GM04503 (cell line): Measurements from ENCODE around the gene REXO1.
A peak's percentile ranks its signal among the peaks of the same experiment; 100 is the strongest.
"Not testable (repeated sequence)": the region's sequence is repeated elsewhere in the genome, so short reads cannot be mapped to it uniquely, and the experiment has no call there.

Source experiments
- DNase-seq: peaks from one replicate; pipeline ENCODE4 v3.0.0-alpha.2; 2012; ENCODE audit warnings: low read depth

The REXO1 gene

GRCh38 chr19:1813192-1814182 lies 34.8 kb downstream of the REXO1 start:
- DNase-seq = no peak

GRCh38 chr19:1812426-1813191 lies 35.7 kb downstream of the REXO1 start:
- peak; percentile 55 for DNase-seq

GRCh38 chr19:1811942-1812425 lies 36.3 kb downstream of the REXO1 start, which contains the start of gene ATP8B3:
ATP8B3 (minus strand) TSS chr19:1812276; CDS start chr19:1811736, 540 bp downstream.
- no peak for DNase-seq

GRCh38 chr19:1811472-1811894 lies 36.8 kb downstream of the REXO1 start:
- DNase-seq = peak; percentile 8

DNA sequence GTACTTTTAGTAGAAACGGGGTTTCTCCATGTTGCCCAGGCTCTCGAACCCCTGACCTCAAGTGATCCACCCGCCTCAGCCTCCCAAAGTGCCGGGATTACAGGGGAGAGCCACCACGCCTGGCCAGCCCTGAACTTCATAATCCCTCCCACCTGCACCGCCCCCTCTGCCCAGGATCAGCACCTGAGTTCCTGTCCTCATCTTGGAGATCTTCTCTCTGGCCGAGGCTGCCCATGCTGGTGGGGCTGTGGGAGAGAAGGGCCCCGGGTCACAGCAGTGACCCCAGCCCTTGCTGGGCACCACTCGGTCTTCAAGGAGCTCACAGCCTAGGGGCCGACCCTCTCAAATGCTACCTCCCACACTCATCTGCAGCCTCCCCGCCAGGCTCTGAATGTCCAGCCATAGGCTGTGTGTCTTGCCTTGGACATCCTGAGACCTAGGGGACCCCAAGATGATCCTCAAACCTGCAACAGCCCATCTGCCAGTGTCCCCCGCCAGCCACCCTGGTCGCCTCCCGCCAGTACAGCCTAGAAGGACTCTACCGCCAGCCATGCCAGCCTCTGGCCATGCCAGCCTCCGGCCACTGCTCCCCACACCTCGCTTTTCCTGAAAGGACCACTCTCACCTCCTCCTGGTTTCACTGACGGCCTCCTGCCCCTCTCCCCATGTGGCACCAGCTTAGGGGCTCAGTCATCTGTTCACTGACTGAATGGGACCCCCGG lies 37.7 kb downstream of the REXO1 start:
- DNase-seq = no peak

GRCh38 chr19:1809678-1810077 lies 38.6 kb downstream of the REXO1 start:
- DNase-seq = no peak

GRCh38 chr19:1808395-1808731 lies 39.9 kb downstream of the REXO1 start:
- DNase-seq = no peak

GRCh38 chr19:1807695-1808394 lies 40.4 kb downstream of the REXO1 start:
- DNase-seq = no peak

- no peak for DNase-seq
These were observed 41.1 kb downstream of the REXO1 start for GRCh38 chr19:1807030-1807694.

GRCh38 chr19:1806184-1807029 lies 41.9 kb downstream of the REXO1 start:
- DNase-seq = no peak

GRCh38 chr19:1805401-1806183 lies 42.7 kb downstream of the REXO1 start:
- no peak for DNase-seq

DNA sequence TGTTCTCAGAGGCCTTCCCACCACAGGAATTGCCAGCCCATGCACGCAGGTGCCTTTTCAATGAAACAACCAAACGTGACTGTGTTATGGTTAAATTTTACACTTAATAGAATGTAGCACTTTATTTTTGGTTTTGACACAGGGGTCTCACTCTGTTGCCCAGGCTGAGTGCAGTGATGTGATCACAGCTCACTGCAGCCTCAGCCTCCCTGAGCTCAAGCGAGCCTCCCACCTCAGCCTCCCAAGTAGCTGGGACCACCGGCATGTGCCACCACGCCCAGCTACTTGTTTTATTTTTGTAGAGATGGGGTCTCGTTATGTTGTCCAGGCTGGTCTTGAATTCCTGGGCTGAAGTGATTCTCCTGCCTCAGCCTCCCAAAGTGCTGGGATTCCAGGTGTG lies 43.4 kb downstream of the REXO1 start:
- no peak for DNase-seq

DNA sequence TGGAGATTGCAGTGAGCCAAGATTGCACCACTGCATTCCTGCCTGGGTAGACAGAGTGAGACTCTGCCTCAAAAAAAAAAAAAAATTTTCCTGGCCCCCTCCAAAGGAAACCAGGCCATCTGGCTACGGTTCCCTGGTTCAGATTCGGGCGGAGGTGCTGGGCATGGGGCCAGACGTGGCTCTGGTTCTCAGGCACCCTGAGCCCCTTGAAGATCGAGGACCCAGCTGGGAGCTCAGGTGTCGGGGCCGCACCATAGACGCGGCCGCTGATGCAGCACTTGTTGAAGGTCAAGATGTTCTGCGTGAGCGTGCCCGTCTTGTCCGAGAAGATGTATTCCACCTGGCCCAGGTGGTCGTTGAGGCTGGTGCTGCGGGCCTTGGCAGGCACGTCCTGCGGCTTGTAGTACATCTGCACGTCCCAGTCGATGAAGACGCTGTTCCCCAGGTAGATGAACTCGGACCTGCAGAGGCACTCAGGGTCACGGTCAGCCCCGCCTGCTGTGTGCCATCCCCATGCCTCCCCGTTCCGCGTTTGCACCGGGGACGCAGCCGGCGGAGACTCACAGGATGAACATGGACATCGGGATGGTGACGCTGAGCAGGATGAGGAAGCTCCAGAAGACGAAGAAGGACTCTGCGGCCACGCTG lies 48.5 kb downstream of the REXO1 start:
- no peak for DNase-seq

GRCh38 chr19:1797313-1797712 lies 51.0 kb downstream of the REXO1 start:
- DNase-seq = not testable (repeated sequence)

DNA sequence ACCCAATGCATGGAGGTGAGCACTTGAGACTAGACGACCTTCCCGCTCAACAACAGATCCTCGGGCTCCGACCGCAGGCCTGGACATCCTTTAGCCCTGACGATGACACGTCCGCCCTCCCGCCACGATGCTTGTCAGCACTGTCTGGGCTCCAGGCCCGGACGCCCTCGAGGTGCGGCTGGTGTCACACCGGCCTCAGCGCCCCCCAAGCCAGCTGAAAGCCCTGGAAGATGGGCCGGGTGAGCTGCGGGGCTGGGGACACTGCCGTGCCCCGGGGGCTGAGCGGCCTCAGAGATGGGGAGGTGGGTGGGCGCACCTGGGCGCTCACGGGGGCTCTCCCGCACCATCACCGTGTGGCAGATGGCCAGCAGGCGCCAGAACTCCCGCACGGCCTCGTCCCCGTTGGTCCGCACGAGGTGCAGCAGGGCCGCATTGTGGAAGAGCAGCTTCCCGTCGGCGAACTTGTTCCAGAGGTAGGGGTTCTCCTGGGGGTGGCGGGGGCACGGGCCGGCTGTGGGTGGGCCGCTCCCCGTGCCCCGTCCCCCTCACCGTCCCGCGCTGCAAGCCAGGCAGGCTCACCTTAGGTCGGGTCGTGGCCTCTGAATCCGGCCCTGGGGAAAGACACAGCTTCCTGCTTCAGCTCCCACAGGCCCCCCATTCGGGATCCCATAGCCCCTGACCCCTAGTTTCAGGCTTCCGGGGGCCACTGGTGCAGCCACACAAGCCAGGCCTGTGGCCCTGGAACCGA lies 51.7 kb downstream of the REXO1 start:
- DNase-seq = no peak

DNA sequence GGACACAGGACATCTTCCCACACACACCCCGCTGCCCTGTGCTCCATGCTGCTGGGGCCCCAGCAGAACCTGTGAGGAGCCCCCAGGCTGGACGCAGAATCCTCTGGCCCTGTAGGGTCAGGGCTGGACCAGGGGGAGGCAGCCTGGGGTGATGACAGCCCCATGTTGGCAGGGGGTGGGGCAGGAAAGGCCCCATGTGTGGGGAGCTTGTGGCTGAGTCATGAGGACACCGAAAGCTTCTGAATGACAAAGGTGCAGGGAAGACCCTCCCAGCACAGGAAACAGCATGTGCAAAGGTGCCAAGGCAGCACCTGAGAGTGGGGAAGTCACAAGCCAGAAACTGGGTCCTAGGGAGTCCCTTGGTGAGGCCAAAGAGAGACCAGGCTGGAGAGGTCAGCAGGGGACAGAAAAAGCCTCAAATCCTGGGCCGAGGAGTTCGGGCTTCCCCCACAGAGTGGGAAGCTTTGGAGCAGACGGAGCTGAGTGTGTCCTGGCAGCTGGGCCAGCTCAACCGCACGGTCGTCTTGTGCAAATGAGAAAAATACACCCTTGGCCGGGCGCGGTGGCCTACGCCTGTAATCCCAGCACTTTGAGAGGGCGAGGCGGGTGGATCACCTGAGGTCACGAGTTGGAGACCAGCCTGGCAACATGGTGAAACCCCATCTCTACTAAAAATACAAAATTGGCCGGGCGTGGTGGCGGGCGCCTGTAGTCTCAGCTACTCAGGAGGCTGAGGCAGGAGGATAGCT lies 53.7 kb downstream of the REXO1 start:
- DNase-seq = no peak

DNA sequence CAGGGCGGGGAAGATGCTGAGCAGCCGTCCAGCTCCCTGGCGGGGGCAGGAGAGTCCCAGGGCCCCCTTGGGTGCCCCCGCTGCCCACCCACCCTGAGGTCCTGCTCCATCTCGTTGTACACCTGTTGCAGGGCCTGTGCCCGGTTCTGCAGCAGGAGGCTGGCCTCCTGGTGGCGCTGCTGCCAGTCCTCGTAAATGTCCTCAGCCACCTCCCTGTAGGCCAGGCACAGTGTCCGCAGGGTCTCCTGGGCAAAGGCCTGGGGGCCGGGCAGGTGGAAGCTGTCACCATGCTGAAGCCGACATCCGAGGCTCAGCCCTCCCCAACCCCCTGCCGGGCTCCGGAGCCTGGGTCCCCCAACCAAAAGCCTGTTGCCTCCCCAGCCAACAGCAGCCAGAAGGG lies 56.4 kb downstream of the REXO1 start:
- DNase-seq = no peak
